Endometrial microvascular endothelial cells (primary cell): ENCODE results near the gene SH3BGRL3. TPM values are rescaled to one million over a fixed set of nuclear protein-coding genes. Genes with fewer than 3 reads are reported as not detected.

Experiments used
- total RNA-seq: library from RNA; depleted of rRNA; stranded (reverse); fragments of >200 nt; gene quantifications from one replicate; pipeline ENCODE4 v1.2.3, GENCODE V29; 2015; ENCODE audit errors: inconsistent ontology term

SH3BGRL3 gene
- total RNA-seq, 1 donor from 2014 or later, result 165 TPM

Other genes starting within 250 kb of the SH3BGRL3 start
- not detected for gene SLC30A2, start 234.0 kb upstream of the SH3BGRL3 start, total RNA-seq
- not detected for gene TRIM63, start 212.5 kb upstream of the SH3BGRL3 start, total RNA-seq
- gene PDIK1L, start 168.3 kb upstream of the SH3BGRL3 start, total RNA-seq, result 4.1 TPM
- gene FAM110D, start 121.0 kb upstream of the SH3BGRL3 start, total RNA-seq, result 1.1 TPM
- gene C1orf232, start 111.1 kb upstream of the SH3BGRL3 start, total RNA-seq, result not detected
- gene ZNF593, start 110.2 kb upstream of the SH3BGRL3 start, total RNA-seq, result 49.0 TPM
- not detected for gene ZNF593OS, start 108.3 kb upstream of the SH3BGRL3 start, total RNA-seq
- not detected for gene CNKSR1, start 102.6 kb upstream of the SH3BGRL3 start, total RNA-seq
- gene CATSPER4, start 89.5 kb upstream of the SH3BGRL3 start, total RNA-seq, result not detected
- 11.7 TPM for gene CEP85, start 45.9 kb upstream of the SH3BGRL3 start, total RNA-seq
- 2.6 TPM for gene UBXN11, start 26.6 kb downstream of the SH3BGRL3 start, total RNA-seq
- gene CD52, start 37.9 kb downstream of the SH3BGRL3 start, total RNA-seq, result not detected
- gene CRYBG2, start 74.0 kb downstream of the SH3BGRL3 start, total RNA-seq, result not detected
- gene ZNF683, start 92.7 kb downstream of the SH3BGRL3 start, total RNA-seq, result not detected
- gene LIN28A, start 130.7 kb downstream of the SH3BGRL3 start, total RNA-seq, result not detected
- gene DHDDS, start 152.2 kb downstream of the SH3BGRL3 start, total RNA-seq, result 65.2 TPM
- gene HMGN2, start 192.4 kb downstream of the SH3BGRL3 start, total RNA-seq, result 460 TPM
- gene RPS6KA1, start 249.7 kb downstream of the SH3BGRL3 start, total RNA-seq, result 31.8 TPM